Tibial nerve (tissue), 4 donors: ENCODE results near the gene PRKACB.

ENCODE experiments used
- CTCF ChIP-seq, 5 experiments: fragments of 200-600 bp in 3 of 5; fragments of 450-650 bp in 2 of 5; sonication (generic) in 3 of 5; IDR thresholded peaks; one replicate each; pipeline ENCODE4 v1.5.1; 2016 to 2019; ENCODE audit warnings: antibody characterized with exemption in 5 of 5, mild to moderate bottlenecking in 3 of 5, moderate library complexity in 2 of 5
- EP300 ChIP-seq, 2 donors: sonication (generic); formaldehyde crosslinking; IDR thresholded peaks; one replicate each; pipeline ENCODE4 v1.6.1; 2017; ENCODE audit warnings: antibody characterized with exemption in 2 of 2, mild to moderate bottlenecking in 1 of 2
- POLR2A ChIP-seq, 2 donors: fragments of 450-650 bp; IDR thresholded peaks; one replicate each; pipeline ENCODE4 v1.6.1; 2017; ENCODE audit warnings: antibody characterized with exemption in 2 of 2, mild to moderate bottlenecking in 2 of 2, moderate library complexity in 2 of 2

GRCh38 chr1:84225646-84226045 is 81.6 kb downstream of the PRKACB start:
- no peak for TF ChIP-seq CTCF (IDR thresholded peaks at IDR 0.05)
- TF ChIP-seq EP300 (IDR thresholded peaks at IDR 0.05) = no peak
- TF ChIP-seq POLR2A (IDR thresholded peaks at IDR 0.05) = no peak
